Loucy (cell line): ENCODE results near the gene FNTB.

Experiments used
- CTCF ChIP-seq: fragments of 200-600 bp; sonication (generic); conservative IDR thresholded peaks from 2 replicates; pipeline ENCODE4 v1.5.1; 2014; ENCODE audit warnings: mild to moderate bottlenecking, antibody characterized with exemption, low read length
- EZH2phosphoT487 ChIP-seq: fragments of 200-600 bp; IDR thresholded peaks from 2 replicates; pipeline ENCODE4 v1.6.1; 2018; ENCODE audit warnings: antibody characterized with exemption, mild to moderate bottlenecking, moderate library complexity, borderline replicate concordance

- TF ChIP-seq CTCF = no peak
- TF ChIP-seq EZH2phosphoT487 = no peak
These were observed 5.7 kb downstream of the FNTB start for GRCh38 chr14:64992328-64992885.
